Renal pelvis (tissue), 4 donors: ENCODE data around the gene TMC6. TPM values are rescaled to one million over a fixed set of nuclear protein-coding genes. Genes with fewer than 3 reads are reported as not detected.
"Not testable (repeated sequence)": the region's sequence is repeated elsewhere in the genome, so short reads cannot be mapped to it uniquely, and the experiment has no call there.

Experiments
- DNase-seq: peaks from one replicate; pipeline ENCODE4 v3.0.0-alpha.2; 2013
- polyA plus RNA-seq, 3 donors: library from polyadenylated mRNA; unstranded; fragments of 120-200 nt; gene quantifications; one replicate each; pipeline ENCODE4 v1.2.1, GENCODE V29; 2013; ENCODE audit not compliant: insufficient read length in 3 of 3

Gene TMC6
- polyA plus RNA-seq, 3 donors: 29.1 to 38.4 (median 31.7) TPM

DNA sequence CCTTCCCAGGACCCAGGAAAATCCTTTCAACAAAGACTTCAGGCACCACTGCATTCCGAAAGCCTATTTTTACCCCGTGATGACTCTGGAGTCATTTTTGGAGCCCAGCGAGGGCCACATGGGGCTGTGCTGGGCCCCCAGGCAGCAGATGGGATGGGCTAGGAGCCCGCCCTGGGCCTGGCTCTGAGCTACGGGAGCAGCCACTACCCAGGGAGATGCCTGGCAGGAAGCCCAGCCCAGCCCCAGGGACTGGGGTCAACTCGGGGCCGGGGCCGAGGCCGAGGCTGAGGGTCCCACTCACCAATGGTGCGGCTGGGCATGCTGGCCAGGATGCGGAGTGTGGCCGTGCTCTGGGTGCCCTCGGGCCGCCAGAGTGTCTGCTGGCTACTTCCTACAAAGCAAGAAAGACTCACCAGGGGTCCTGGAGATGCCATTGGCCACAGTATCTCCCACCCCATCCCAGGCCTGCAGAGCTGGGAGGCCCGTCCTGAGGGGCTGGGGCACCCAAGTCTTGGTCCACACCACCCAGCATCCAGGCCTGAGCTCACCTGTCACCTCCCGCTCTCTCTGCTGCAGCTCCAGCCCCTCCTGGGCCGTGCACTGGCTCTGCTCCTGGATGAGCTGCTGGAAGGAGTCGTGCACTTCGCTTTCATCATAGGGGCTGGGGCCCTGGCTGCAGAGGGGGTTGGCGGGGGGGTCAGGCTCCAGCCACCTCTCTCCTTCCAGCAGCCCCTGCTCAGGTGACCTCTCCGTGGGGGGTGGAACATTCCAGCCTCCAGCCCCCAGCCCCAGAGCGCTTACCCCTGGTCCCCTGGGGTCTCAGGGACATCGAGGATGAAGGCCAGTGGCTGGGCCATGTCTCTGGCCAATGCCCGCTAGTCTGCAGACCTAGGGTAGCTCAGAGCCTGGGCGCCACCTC lies 2.3 kb downstream of the TMC6 start:
- no peak for DNase-seq

DNA sequence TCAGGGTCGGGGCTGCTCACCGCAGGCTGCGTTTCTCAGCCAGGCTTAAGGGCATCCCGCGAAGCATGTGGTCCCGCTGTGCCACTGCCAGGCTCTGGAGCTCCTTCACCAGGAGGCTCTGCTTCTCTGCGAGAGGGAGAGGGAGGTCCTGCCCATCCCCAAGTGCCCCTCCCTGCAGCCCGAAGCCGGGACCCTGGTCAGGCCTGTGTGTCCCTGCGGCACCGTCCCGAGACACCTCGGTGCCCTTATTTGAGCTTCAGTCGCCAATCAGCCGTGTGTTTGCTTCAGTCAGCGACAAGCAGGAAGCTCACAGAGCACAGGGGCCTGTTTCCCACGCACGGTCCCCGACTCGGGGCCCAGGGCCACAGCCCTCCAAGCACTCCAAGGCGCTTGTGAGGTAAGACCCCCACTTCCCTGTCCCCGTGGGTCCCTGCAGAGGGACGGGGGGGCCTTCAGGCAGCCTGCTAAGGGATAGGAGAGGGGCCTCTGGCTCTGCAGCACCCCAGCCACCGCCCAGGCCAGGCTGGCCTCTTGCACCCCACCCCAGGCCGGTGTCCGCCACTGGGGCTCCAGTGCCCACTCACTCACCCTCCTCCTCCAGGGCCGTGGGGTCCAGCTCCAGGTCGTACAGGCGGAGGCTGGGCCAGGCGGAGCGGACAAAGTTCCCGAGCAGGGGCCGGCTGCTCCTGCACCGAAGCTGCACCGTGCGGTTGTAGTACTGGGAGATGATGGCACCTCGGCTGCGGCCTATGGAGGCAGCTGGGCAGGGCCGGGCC lies 3.2 kb downstream of the TMC6 start:
- DNase-seq: no peak

DNA sequence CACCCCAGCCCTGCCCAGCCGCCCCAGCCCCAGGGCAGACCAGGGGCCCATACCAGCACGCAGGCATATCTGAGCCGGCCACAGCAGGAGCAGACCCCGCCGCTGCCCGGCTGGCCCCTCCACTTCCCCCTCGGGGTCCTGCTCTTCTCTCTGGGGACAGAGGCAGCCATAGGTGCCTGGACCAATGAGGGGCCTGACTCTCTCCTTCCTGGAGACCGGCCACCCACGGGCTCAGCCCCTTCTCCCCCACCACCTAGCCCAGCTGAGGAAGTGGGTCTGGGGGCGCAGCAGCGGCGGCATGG lies 3.8 kb downstream of the TMC6 start:
- no peak for DNase-seq

DNA sequence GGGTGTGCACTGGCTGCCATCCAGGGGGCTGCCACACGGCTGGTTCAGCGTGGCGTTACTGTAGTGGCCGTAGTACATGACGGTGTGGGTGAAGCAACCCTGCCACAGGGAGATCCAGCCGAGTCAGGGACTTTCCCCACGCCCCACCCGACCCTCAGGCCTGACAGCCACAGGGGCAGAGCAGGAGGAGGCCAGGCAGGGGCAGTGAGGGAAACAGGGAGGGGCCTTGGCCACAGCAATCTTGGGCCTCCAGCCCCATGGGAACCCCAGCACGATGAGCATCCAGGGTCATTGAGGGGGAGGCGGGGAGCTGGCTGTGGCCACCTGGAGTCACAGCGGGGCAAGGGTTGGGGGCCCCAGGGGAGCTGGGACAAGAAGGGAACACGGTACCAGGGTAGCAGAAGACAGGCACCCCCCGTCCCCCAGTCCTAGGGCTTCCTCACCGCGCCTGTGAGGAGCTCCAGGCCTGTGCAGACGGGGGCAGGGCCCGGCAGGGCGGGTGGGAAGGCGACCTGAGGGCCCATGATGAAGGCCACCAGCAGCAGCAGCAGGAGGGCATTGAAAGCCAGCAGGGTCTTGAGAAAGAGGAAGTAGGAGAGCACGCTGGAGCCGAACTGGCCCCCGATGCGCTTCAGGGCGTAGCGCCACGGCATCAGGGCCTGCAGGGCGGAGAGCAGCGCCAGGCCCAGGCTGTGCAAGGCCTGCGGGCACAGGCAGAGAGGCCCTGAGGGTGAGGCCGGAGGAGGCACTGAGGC lies 4.3 kb downstream of the TMC6 start:
- DNase-seq: no peak

DNA sequence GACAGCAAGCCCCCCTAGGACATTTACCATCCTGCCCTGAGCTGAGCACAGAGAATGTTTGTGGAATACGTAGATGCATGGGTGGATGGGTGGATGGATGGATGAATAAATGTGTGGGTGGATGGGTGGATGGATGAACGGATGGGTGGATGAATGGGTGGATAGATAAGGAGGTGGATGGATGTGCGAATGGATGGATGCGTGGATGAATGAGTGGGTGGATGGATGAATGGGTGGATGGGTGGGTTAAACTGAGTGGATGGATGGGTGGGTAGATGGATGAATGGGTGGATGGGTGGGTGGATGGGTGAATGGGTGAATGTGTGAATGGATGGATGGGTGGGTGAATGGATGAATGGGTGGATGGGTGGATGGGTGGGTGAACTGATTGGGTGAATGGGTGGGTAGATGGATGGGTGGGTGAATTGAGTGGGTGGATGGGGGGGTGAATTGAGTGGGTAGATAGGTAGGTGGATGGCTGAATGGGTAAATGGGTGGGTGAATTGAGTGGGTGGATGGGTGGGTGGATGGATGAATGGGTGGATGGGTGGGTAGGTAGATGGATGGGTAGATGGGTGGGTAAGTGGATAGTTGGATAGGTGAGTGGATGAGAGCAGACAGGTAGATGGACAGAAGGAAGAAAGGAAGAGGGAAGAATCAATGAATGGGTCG lies 5.2 kb downstream of the TMC6 start:
- no peak for DNase-seq

DNA sequence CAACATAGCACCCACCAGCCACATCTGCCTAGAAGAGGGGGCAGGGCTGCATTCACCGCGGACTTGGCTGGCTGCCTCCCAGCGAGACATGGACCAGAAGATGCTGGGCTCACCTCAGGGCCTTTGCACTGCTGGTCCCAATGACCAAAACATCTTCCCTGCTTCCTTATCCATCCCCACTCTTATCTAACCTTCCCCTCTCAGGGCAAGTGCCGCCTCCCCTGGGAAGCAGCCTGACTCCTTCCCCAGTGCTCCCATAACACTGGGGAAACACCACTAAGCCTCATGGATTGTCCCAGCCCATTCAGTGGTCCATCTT lies 5.7 kb downstream of the TMC6 start:
- DNase-seq: no peak

DNA sequence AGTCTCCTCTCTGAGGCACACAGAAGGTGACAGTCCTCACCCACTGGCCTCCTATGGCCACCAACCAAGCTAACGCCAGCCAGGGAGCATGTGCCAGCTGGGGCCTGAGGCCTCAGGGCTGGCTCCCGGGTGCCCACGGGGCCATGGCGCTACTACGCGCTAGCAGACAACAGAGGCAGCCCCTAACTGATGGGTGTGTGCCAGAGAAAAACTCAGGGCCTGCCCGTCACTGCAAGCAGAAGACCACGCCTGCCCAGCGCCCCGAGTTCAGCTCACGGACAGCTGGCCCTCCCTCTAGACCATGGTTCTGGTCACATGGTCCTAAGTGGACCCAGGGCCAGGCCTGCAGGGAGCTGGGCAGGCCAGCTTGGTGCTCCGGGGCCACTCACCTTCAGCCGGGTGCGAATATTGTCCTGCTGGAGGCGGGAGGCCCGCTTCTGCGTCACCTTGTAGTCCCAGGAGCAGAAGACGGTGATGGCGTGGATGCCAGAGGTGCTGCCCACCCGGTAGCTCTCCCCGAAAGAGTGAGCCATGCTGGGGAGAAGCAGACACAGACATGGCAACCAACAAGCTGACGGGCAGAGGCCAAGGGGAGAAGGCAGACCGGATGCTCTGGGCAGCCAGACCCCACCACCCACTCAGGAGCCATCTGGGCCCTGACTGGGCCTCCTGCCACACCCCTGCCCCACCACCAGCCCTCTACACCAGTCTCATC lies 6.2 kb downstream of the TMC6 start:
- no peak for DNase-seq

DNA sequence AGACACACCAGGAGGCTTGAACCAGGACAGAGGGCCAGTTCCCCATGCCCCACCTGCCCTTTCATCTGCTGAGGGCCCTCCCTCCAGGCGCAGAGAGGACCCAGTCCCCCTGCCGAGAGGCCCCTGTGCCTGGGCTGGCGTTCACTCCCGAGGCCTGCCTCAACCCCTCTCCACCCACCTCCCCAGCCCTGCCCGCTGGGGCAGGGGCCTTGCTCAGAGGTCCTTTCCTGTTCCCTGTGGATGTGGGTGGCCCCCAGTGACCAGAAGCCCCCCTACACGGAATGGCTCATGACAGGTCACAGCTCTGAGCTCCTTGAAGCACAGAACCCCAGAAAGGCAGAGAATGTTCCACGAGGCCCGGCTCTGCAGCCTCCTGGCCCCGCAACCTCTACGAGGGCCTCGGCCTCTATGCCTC lies 6.7 kb downstream of the TMC6 start:
- DNase-seq: no peak

DNA sequence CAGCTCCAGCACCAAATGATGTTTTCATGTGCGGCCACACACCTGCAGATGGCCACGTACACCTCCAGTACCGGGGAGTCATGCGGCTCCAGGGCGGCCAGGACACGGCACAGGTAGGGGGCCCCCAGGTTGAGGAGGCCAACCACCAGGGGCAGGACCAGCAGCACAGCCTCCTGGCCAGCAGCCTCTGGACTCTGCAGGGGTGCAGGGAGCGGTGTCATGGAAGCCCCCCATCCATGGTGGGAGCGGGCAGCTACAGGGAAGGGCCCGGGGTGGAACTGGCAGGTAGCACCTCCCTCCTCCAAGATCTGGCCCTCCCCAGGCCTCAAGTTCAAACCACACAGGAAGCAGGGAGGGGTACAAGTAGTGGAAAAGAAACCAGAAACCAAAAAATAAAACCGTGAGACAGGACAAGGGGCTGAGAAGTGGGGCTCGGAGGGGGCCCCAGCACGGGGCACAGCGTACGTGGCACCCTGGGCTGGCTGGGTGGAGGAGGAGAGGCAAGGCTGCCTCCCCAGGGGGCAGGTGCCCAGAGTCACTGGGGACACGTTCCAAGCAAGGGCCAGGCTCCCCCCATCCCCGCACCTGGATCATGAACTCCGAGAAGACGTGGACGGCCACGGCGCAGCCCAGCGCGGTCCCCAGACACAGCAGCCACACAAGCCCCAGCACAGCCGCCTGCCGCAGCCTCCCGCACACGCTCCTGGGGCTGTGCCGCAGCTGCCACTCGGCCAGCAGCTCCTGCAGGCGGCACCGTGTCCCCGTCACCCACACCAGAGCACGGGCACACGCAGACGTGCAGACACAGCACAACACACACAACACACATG lies 7.4 kb downstream of the TMC6 start:
- DNase-seq: no peak

DNA sequence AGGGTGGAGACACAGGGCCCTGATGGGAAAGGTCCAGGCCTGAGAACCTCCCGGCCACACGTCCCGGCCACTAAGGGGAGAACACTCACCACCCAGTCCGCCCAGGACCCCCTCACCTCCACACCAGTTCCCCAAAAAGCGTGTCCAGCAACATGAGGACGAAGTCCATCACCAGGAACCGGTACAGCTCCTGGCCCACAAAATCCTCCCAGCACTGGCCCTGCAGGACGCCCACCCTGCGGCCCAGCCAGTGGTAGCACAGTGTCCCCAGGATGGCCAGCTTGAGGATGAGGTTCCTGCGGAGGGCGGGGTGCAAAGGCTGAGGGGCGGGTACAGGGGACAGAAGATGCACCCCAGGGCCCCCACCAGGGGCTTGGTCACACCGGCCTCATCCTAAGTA lies 8.0 kb downstream of the TMC6 start:
- DNase-seq: no peak

DNA sequence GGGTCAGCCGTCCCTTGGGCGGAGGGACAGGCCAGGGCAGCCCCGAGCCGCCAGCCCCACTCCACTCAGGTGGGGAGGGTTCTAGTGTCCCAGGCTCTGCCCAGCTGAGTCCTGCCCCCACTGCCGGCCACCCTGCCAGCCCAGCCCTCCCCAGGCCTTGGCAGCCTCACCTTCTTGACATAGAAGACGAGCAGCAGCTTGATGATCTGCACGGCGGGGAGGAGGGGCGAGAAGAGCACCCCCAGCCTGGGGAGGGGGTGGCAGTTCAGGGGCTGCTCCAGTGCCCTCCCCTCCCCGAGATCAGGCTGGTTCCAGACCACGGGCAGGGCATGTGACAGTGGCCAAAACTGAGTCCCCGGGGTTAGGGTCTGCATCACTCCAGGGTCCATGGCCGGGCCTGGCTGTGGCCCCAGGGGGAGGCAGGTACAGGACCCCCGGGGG lies 9.7 kb downstream of the TMC6 start:
- DNase-seq: no peak

DNA sequence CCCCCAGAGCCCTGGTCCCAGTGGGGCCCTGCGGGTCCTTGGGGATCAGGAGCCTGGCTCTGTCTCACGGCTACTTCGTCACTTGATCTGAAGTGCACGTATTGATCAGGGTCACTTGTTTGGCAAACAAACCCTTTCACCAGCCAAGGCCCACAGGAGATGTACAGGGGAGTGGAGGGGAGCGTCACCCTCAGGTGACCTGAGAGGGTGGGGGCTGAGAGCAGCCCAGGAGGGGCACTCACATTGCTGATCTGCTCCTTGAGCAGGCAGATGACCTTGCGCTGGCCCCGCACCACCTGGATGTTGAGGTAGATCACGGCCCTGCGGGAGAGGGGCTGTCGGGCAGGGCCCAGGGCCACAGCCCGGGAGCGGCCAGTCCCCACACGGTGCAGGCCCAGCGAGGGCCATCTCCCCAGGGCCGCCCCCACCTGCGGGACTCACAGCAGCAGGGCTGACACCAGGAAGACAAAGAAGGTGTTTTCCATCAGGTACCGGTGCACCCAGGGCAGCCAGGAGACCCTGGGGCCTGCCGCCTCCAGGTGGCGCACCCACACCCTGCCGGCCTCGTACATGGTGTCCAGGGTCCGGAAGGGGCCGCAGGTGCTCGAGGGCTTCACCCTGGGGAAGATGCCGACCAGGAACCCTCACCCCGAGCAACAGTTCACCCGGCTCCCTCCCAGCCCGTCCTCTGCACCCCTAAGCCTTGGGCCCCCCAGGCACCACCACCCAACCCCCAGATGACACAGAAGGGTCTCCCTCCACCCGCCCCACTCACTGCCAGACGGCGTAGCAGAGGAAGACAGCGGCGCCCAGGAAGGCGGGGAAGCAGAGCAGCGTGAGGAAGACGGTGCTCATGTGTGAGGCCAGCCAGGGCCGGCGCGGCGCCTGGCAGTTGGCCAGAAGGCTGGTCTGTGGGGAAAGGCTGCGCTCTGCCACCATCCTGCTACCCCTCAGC lies 11.3 kb downstream of the TMC6 start:
- DNase-seq: no peak

DNA sequence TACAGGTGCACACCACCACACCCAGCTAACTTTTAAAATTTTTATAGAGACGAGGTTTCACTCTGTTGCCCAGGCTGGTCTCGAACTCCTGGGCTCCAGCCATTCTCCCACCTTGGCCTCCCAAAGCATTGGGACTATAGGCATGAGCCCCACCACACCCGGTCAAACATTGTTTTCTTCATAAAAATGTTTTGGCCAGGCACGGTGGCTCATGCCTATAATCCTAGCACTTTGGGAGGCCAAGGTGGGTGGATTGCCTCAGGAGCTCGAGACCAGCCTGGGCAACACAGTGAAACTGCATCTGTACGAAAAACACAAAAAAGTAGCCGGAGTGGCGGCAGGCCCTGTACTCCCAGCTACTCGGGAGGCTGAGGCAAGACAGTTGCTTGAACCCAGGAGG lies 12.1 kb downstream of the TMC6 start:
- DNase-seq: no peak

DNA sequence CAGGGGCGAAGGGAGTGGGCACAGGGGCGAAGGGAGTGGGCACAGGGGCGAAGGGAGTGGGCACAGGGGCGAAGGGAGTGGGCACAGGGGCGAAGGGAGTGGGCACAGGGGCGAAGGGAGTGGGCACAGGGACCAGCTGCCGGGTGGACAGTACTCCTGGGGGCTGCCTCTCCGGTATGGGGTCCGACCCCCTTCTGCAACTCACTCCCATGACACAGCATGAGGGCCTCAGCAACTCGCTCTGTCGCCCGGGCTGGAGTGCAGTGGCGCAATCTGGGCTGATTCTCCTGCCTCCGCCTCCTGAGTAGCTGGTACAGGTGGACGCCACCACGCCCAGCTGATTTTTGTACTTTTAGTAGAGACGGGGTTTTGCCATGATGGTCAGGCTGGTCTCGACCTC lies 12.8 kb downstream of the TMC6 start:
- DNase-seq: not testable (repeated sequence)

DNA sequence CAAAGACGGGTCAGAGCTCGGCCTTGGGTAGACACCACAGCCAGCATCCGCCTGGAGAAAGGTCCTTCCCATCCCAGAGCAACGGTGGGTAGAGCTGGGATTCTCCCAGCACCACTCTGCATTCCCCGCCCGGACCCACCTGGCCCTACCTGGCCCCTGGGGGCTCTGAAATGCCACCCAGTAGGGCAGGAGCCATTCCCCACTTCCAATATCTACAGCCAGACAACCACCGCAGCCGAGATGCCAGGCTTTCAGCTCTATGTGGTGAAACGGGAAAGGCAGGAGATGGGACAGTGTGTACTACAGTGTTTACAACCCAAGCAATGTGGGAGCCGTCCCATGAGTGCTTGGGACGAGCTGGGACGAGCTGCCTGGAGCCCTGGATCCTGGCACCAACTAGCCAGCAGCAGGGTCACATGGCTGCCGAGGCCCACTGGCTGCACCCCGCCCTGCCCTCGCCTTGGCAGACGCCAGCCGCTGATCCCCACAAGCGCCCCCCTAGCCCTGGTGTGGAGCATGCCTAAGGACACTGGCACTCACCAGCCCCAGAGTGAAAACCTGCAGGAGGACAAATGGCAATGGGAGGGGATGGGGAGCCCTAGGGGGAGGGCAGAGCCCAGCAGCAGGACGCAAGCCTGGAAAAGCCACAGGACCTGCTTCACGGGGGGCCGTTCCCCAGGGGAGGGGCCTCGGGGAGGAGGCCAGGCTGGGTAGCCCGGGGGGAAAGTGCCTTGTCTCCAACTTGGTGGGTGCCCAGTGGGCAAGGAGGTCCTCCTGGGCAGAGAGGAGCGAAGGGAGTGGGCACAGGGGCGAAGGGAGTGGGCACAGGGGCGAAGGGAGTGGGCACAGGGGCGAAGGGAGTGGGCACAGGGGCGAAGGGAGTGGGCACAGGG lies 13.5 kb downstream of the TMC6 start:
- DNase-seq: no peak

DNA sequence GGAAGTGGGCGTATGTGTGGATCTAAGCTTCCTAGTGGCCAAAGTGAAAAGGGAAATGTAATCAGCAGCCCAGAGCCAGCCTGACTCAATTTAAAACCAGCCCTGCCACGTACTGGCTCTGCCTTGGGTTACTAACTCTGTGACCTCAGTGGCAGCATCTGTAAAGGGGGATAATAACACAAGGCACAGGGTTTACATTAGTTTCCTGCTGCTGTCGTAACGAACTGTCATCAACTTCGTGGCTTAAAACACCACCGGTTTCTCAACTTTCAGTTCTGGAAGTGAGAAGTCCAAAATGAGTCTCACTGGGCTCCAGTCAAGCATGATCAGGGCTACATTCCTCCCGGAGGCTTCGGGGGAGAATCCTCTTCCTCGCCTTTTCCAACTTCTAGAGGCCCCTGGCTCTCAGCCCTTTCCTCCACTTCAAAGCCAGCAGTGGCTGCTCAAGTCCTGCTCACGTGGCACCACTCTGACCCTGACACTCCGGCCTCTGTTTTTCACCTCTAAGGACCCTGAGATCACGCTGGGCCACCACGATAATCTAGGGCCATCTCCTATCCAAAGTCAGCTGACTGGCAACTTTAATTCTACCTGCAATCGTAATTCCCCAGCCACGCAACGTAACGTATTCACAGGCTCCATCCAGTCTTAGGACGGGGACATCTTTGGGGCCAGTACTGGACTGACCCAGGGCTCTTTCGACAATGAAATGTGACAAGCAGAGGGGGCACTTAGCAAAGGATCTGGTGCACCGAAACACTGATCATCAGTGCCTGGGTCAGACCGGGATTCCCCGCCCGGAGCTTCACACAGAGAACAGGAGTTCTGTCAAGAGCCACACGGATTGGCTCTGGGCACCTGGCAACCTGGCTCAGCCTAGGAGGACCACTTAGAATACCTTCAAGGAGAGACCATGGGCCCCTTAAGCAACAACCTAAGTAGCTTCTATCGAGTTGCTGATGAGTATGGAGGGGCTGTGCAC lies 14.5 kb downstream of the TMC6 start:
- no peak for DNase-seq
